HFF-Myc (cell line): ENCODE data around the gene GRAMD1A.

Experiments
- DNase-seq: peaks from one replicate; pipeline ENCODE4 v3.0.0-alpha.2; 2011; ENCODE audit warnings: low read depth; ENCODE audit errors: extremely low read depth
- H3K4me3 ChIP-seq: replicated peaks from 2 replicates; pipeline ENCODE4 v1.5.1; 2011; ENCODE audit warnings: low read depth, mild to moderate bottlenecking, control low read depth, low read length
- TF ChIP-seq, protein P1 (sequence below): IDR thresholded peaks from 2 replicates; pipeline ENCODE4 v1.5.1; 2012; ENCODE audit warnings: mild to moderate bottlenecking, low read depth, low read length, control low read depth; ENCODE audit errors: missing control alignments

Gene GRAMD1A

DNA sequence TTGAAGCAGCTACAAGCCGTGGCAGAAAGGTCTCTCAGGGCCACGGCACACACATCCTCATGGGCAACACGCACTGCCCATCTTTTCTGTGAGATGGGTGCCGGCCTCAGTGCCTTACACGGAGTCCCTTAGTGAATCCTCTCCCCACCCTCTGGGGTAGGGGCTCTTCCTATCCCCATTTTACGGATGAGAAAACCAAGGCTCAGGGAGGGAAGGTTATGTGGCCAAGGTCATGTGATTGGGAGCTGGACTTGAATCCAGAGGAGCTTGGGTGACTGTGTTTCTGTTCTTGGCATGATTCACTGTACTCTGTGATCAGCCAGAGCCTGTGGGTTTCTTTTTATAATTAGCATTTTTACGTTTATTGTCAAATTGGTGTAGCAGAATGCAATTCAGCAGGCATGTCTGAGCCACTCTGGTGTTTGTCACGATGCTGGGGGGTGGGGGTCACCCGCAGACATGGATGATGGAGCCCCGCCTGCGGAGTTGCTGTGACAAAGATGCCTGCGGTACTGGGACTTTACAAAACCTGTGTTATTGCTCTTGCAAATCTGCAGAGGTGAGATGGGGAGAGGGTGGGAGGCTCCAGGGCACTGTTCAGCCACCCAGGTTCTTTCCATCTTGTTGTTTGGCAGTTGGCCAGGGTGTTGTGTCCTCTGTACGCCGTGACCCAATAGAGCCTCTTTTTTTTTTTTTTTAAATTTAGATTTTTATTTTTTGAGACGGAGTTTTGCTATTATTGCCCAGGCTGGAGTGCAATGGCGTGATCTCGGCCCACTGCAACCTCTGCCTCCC is 34.7 kb downstream of the GRAMD1A start:
- TF ChIP-seq, protein P1, sequence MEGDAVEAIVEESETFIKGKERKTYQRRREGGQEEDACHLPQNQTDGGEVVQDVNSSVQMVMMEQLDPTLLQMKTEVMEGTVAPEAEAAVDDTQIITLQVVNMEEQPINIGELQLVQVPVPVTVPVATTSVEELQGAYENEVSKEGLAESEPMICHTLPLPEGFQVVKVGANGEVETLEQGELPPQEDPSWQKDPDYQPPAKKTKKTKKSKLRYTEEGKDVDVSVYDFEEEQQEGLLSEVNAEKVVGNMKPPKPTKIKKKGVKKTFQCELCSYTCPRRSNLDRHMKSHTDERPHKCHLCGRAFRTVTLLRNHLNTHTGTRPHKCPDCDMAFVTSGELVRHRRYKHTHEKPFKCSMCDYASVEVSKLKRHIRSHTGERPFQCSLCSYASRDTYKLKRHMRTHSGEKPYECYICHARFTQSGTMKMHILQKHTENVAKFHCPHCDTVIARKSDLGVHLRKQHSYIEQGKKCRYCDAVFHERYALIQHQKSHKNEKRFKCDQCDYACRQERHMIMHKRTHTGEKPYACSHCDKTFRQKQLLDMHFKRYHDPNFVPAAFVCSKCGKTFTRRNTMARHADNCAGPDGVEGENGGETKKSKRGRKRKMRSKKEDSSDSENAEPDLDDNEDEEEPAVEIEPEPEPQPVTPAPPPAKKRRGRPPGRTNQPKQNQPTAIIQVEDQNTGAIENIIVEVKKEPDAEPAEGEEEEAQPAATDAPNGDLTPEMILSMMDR = no peak
- no peak for DNase-seq
- H3K4me3 ChIP-seq = no peak overlapping the region

DNA sequence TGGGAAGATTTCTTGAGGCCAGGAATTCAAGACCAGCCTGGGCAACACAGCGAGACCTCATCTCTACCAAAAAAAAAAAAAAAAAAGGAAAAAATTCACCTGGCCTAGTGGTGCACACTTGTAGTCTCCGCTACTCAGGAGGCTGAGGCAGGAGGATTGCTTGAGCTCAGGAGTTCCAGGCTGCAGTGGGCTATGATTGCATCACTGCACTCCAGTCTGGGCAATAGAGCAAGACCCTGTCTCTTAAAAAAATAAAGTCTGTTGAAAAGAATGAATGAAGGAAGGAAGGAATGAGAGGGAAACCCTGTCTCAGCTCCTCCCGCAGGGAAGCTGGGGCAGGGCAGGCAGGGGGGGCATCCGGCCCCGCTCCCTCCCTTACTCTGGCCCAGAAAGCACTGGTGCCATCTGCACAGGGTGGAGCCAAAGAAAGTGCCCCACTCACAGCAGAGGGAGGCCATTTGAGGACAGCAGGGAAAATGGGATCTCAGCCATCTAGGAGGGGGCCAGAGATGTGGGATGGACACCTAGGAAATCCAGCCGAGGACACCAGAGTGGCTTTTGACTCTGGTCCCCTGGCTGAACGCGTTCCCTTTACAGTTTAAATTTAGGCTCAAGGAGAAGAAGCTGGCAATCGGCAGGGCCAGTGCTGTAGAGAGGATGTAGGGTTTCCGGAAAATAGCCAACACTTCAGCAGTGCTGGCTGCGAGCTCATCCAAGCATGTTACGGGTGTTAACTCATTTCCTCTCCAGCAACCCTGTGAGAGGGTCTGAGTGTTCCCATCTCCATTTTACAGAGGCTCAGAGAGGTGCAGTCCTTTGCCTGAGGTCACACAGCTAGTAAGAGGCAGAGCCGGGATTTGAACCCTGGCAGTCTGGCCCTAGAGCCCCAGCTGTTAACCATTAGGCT is 37.8 kb downstream of the GRAMD1A start:
- no peak overlapping the region for H3K4me3 ChIP-seq
- TF ChIP-seq, protein P1 = no peak
- no peak for DNase-seq

DNA sequence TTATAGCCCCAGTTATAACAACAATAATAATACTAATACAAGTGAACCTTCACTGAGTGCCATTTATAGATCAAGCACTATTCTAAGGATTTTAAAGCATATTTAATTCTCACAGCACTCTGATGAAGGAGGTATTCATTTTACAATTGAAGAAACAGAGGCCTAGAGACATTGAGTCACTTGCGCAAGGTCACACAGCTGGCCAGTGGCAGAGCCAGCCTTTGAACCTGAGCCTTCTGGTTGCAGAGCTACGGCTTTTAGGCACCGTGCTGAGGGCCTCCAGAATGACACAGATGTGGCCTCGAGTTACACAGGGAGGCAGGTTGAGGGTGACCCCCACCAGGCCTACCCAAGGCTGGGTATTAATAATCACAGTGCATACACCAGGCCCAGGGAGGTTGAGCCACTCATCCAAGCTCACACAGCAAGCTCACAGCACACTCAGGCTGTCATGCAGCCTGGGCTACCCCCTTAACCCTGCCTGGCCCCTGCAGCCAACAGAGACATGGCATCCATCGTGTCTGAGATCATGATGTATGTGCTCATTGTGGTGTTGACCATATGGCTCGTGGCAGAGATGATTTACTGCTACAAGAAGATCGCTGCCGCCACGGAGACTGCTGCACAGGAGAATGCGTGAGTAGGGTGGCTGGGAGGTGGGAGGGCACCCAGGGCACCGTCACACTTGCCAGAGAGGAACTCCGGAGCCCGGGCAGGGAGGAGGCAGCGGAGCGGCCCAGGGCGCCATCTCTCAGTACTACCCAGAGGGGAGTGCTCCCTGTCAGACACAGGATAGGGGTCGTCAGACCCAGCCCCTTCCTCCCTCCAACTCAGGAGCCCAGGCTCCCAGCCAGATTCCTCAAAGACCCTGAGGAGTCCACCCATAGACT is 38.7 kb downstream of the GRAMD1A start:
- TF ChIP-seq, protein P1 = no peak
- no peak overlapping the region for H3K4me3 ChIP-seq
- DNase-seq = no peak

DNA sequence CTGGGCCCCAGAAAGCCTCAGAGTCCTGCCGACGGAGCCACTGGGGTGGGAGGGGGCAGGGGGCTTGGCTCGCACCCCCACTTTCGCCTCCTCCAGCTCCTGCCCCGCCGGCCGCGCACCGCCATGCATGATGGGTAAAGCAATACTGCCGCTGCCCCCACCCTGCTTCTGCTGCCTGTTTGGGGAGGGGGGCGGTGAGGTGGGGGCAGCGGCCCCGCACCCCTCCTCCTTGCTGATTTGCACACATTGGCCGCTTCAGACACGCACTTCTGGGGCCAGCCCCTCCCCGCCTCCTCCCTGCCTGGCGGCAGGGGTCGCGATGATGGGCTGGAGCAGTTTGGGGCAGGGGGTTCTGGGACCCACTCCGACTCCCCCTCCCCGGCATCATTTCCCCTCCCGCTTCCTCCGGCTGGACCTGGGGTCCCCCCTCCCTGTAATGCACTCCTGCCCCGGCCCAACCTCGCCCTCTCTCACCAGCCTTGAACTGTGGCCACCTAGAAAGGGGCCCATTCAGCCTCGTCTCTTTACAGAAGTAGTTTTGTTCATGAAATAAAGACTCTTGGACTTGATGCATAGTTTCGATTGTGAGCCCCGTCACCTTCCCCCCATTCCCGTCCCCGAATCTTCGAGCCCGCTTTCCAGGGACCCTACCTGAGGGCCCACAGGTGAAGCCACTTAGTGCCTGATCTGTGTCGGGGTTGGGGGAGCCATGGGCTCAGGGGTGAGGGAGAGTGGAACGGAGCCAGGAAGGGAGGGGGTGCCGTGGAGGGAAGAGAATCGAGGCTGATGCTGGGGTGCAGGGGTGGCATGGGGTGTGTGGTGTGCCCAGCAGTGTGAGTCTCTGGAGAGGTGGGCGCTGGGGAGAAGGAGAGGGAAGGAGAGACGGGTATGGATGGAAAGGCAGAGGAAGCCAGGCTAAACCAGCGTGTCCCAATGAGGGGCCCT is 40.0 kb downstream of the GRAMD1A start:
- TF ChIP-seq, protein P1 = no peak
- no peak for DNase-seq
- no peak overlapping the region for H3K4me3 ChIP-seq

DNA sequence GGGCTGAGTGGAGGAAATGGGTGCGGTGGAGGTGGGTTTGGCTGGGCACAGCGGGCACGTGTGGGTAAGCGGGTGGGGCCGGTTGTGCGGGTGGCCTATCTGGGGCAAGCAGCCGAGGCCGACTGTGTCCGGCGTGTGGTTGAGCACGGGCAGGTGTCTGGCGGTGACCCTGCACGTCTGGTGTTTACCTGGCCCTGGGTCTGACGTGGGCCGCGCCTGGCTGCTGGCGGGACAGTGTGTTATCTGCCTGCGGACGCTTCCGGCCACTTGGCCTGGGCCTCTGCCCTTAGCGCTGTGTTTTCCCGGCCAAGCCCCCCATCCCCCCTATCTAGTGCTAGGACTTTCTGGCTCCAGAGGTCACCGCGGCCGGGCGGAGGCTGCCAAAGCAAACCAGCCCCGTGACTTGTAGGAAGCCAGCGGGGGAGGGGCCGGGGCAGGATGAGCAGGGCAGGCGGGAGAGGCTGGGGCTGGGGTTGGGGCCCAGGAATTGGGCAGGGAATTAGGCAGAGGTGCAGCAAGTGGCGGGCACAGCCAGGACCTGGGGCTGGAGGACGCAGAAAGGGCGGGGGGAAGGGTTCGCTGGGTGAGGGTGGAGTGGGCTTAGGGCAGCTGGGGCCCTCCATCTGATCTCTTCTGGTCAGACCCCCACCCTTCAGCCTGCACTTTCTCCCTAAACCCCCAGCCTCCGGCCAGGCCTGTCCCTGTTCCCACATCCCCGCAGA is 40.9 kb downstream of the GRAMD1A start:
- no peak overlapping the region for H3K4me3 ChIP-seq
- TF ChIP-seq, protein P1 = no peak
- no peak for DNase-seq
